SK-N-SH (cell line): ENCODE results near the gene SDHA. TPM values are rescaled to one million over a fixed set of nuclear protein-coding genes. Genes with fewer than 3 reads are reported as not detected.
A peak's percentile ranks its signal among the peaks of the same experiment; 100 is the strongest.
"Not testable (repeated sequence)": the region's sequence is repeated elsewhere in the genome, so short reads cannot be mapped to it uniquely, and the experiment has no call there.

Source experiments
- CTCF ChIA-PET: fragments of 300-600, 350-600 bp; formaldehyde crosslinking; extraction: SDS; loops from one replicate; lab custom pipeline; 2021; lab: Yijun Ruan, JAX
- POLR2A ChIA-PET: fragments of 350-600 bp; sonication (Branson Sonifier 250); formaldehyde crosslinking; extraction: SDS; loops from one replicate; lab custom pipeline; 2020; ENCODE audit warnings: antibody characterized with exemption, inconsistent platforms; lab: Yijun Ruan, JAX
- DNase-seq: peaks from one replicate; pipeline ENCODE4 v3.0.0; 2012
- H2AFZ ChIP-seq: fragments of 200-600 bp; sonication (generic); 2 replicates; pipeline ENCODE4 v1.8.1; 2016; ENCODE audit warnings: antibody characterized with exemption, mild to moderate bottlenecking, low read depth
- H3F3A ChIP-seq: fragments of 200-600 bp; sonication (generic); replicated peaks from 2 replicates; pipeline ENCODE3; 2016; ENCODE audit warnings: antibody characterized with exemption, mild to moderate bottlenecking; ENCODE audit not compliant: insufficient read depth
- H3K27ac ChIP-seq, 2 experiments: fragments of 200-500 bp in 1 of 2; fragments of 200-600 bp in 1 of 2; sonication (Bioruptor generic) in 1 of 2; sonication (generic), shearing (Covaris generic) in 1 of 2; 2 replicates each; pipeline versions ENCODE4 v1.5.1 to v1.6.1; 2014 to 2016; ENCODE audit warnings: low read depth in 2 of 2, inconsistent platforms in 1 of 2, low read length in 1 of 2, mild to moderate bottlenecking in 1 of 2, mixed read lengths in 1 of 2
- H3K27me3 ChIP-seq: fragments of 200-600 bp; sonication (generic), shearing (Covaris generic); 2 replicates; pipeline ENCODE4 v1.6.1; 2016; ENCODE audit warnings: mixed run types; ENCODE audit not compliant: insufficient read depth
- H3K36me3 ChIP-seq, 2 experiments: fragments of 200-500 bp in 1 of 2; fragments of 200-600 bp in 1 of 2; sonication (Bioruptor generic) in 1 of 2; sonication (generic) in 1 of 2; replicated peaks in 1 of 2; 2 replicates each; pipeline versions ENCODE3 to v1.5.1; 2014 to 2016; ENCODE audit warnings: low read length in 1 of 2, mild to moderate bottlenecking in 1 of 2; ENCODE audit not compliant: insufficient read depth in 2 of 2, control insufficient read depth in 1 of 2
- H3K4me1 ChIP-seq, 2 experiments: fragments of 200-500 bp in 1 of 2; fragments of 200-600 bp in 1 of 2; sonication (Bioruptor generic) in 1 of 2; sonication (generic), shearing (Covaris generic) in 1 of 2; 2 replicates each; pipeline versions ENCODE4 v1.5.1 to v1.6.1; 2014 to 2016; ENCODE audit warnings: low read depth in 1 of 2, low read length in 1 of 2, mixed run types in 1 of 2; ENCODE audit not compliant: insufficient read depth in 2 of 2, control insufficient read depth in 1 of 2
- H3K4me2 ChIP-seq: fragments of 200-600 bp; sonication (generic), shearing (Covaris generic); 2 replicates; pipeline ENCODE4 v1.6.1; 2017; ENCODE audit warnings: mixed run types
- H3K4me3 ChIP-seq, 2 experiments: fragments of 200-500 bp in 1 of 2; fragments of 200-600 bp in 1 of 2; sonication (Bioruptor generic) in 1 of 2; sonication (generic), shearing (Covaris generic) in 1 of 2; 2 replicates each; pipeline versions ENCODE4 v1.5.1 to v1.8.1; 2014 to 2016; ENCODE audit warnings: low read depth in 2 of 2, inconsistent platforms in 1 of 2, low read length in 1 of 2, mild to moderate bottlenecking in 1 of 2, mixed read lengths in 1 of 2, moderate library complexity in 1 of 2
- H3K79me2 ChIP-seq: fragments of 200-600 bp; sonication (generic); 2 replicates; pipeline ENCODE4 v1.8.1; 2017; ENCODE audit warnings: mild to moderate bottlenecking; ENCODE audit not compliant: insufficient read depth
- H3K9ac ChIP-seq: fragments of 200-600 bp; sonication (generic); 2 replicates; pipeline ENCODE4 v1.6.1; 2017; ENCODE audit warnings: mixed run types
- H3K9me2 ChIP-seq: fragments of 200-600 bp; sonication (generic); 2 replicates; pipeline ENCODE4 v1.6.1; 2017; ENCODE audit warnings: mixed run types
- H3K9me3 ChIP-seq: fragments of 200-600 bp; sonication (generic); 2 replicates; pipeline ENCODE4 v1.6.1; 2017; ENCODE audit warnings: mixed run types, mild to moderate bottlenecking, moderate library complexity
- H4K20me1 ChIP-seq: fragments of 200-600 bp; sonication (generic); 2 replicates; pipeline ENCODE4 v1.6.1; 2017; ENCODE audit warnings: mild to moderate bottlenecking, mixed run types; ENCODE audit not compliant: insufficient read depth
- WGBS: methylation state at CpG from one replicate; pipeline ENCODE4 v1.1.6; 2017; ENCODE audit warnings: low lambda C conversion rate; 5-methylcytosine and 5-hydroxymethylcytosine counted together
- polyA plus RNA-seq, 3 experiments: library from polyadenylated mRNA; depleted of rRNA; stranded (reverse); fragments of >200 nt; gene quantifications; 2 replicates each; pipeline ENCODE4 v1.2.3, GENCODE V29; 2012

Gene SDHA
- polyA plus RNA-seq, 1 of the 3 experiments (the other 2 are of a cell fraction): 106 TPM

DNA sequence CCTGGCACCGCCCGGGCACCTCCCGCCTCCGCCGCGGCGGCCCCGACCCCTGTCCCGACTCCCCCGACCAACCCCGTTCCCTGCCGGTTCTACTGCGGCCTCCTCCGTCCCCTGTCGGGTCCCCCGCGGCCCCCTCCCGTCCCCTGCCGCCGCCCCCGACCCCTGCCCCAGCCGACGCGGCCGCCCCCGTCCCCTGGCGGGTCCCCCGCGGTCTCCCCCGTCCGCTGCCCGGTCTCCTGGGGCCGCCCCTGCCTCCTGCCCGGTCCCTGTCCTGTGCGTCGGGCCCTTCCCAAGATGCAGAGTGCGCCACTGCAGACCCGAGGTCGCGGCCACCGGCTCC, 53.7 kb downstream of the SDHA start:
- H3K27me3 ChIP-seq, H3K9me3 ChIP-seq, H3K9me2 ChIP-seq, H3F3A ChIP-seq, DNase-seq, H3K4me1 ChIP-seq, H2AFZ ChIP-seq: not testable (repeated sequence)
- H3K27ac ChIP-seq: peak overlapping the region; percentile 68 to 79
- ChIA-PET POLR2A (interaction anchor here (0.7 to 1.5 kb wide), 5 partner anchors 13 to 1489 kb away, joined by 3 to 8 read pairs (median 4); partner anchors contain the start of gene AHRR), CTCF (interaction anchor here (1.1 kb wide), 1 partner anchor 159 kb away, joined by 3 read pairs; no protein-coding TSS in a partner anchor)
- H3K4me2 ChIP-seq: peak overlapping the region; percentile 86
- peaks cover 52% of the 10 kb centered on the region for H3K79me2 ChIP-seq
- peaks cover 20 to 24% of the 10 kb centered on the region in 2 experiments for H3K36me3 ChIP-seq
- H3K9ac ChIP-seq: peak overlapping the region; percentile 80
- H3K4me3 ChIP-seq: peak overlapping the region; percentile 68 to 93
- 0% methylated on average over 6 of the region's 41 CpGs for WGBS
- peaks cover 33% of the 10 kb centered on the region for H4K20me1 ChIP-seq

DNA sequence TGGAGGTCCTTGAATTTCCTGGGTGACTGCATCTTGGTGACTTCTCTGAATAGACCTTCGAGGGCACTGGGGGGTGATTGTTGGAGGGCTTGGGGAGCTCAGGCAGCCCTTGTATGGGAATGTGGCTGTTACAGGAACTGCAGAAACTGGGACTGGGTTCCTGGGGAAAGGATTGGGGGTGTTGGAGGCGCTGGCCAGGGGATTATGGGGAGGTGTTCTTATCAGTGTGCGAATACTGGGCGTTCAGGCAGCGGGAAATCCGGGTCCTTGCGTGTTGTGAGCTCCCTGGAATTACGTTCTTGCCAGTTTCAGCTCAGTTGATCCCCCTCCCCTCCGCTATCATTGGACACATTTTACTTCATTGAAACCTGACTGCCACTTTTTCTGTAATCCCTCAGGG, 55.0 kb downstream of the SDHA start:
- peak overlapping the region; percentile 80; the same call in 1 of the 2 replicates for H3K9ac ChIP-seq
- H3K4me2 ChIP-seq: peak overlapping the region; percentile 86

DNA sequence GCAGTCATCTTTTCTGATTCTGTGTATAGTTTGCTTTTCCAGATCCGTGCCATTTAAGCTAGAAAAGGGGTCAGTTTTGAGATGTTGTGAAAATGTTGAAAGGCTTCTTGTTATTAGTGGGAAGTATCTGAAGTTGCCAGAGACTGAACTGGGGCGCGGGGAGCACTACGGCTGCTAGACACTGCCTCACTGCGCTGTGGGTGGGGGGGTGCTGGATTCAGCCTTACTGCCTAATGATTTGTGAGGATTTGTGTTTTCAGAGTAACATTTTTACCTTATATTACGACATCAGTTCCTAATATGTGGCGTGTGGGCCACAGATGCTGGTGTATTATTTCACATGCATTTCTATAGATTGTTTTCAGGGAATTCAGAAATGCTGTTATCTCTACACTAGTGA, 55.4 kb downstream of the SDHA start:
- H3K9ac ChIP-seq: peak overlapping the region; percentile 80; the same call in 1 of the 2 replicates

More for the DNA sequence above, 55.0 kb downstream of the SDHA start:
- DNase-seq, CTCF ChIA-PET, H3K27me3 ChIP-seq, H2AFZ ChIP-seq, H3K27ac ChIP-seq, H3F3A ChIP-seq, H3K9me2 ChIP-seq, H3K9me3 ChIP-seq, H3K4me1 ChIP-seq: not testable (repeated sequence)
- Histone ChIP-seq H3K79me2 (peaks cover 65% of the 10 kb centered on the region), H3K36me3 (peaks cover 23 to 24% of the 10 kb centered on the region in 2 experiments), H4K20me1 (peaks cover 36% of the 10 kb centered on the region), H3K4me3 (peak overlapping the region; percentile 68 to 93; a peak in 3 of 4 replicates)
- POLR2A ChIA-PET: interaction anchor here (0.6 kb wide), 1 partner anchor 73 kb away, joined by 5 read pairs; no protein-coding TSS in a partner anchor
- 66% methylated on average over 8 of the region's 9 CpGs for WGBS

DNA sequence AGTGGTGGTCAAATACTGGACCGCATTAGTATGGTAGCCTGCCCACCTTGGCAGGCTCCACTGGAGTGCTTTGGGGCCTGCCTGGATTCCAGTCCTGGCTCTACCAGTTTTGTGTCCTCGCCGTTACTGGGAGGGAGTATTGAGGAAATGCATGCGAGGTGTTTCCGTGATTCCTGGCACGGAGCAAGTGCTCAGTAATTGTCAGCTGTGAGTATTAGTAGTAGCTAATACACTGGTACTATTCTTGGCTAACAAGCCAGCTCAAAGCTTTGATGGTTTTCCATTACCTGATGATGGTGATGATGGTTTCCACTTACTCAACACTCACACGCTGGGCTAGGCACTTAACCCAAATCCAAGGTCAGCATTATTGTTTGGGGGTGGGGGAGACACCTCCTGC, 56.2 kb downstream of the SDHA start:
- H3K9ac ChIP-seq, DNase-seq, H3F3A ChIP-seq, H3K9me2 ChIP-seq, H3K27me3 ChIP-seq, CTCF ChIA-PET, H3K9me3 ChIP-seq, H3K27ac ChIP-seq, POLR2A ChIA-PET, H3K4me1 ChIP-seq, H2AFZ ChIP-seq: not testable (repeated sequence)
- peaks cover 46% of the 10 kb centered on the region for H4K20me1 ChIP-seq
- H3K4me2 ChIP-seq: peak overlapping the region; percentile 86
- peak overlapping the region in 1 of 2 experiments; percentile 68; a peak in 1 of 4 replicates for H3K4me3 ChIP-seq
- peaks cover 26 to 27% of the 10 kb centered on the region in 2 experiments for H3K36me3 ChIP-seq
- H3K79me2 ChIP-seq: peaks cover 78% of the 10 kb centered on the region
- WGBS: 96% methylated on average over 7 of the region's 7 CpGs

More for the DNA sequence above, 55.4 kb downstream of the SDHA start:
- H3K4me1 ChIP-seq, H3K9me2 ChIP-seq, CTCF ChIA-PET, H2AFZ ChIP-seq, H3K27ac ChIP-seq, POLR2A ChIA-PET, H3K9me3 ChIP-seq, H3F3A ChIP-seq, DNase-seq, H3K27me3 ChIP-seq: not testable (repeated sequence)
- H3K4me3 ChIP-seq: peak overlapping the region; percentile 68 to 93; a peak in 2 of 4 replicates
- peak overlapping the region; percentile 86 for H3K4me2 ChIP-seq
- peaks cover 69% of the 10 kb centered on the region for H3K79me2 ChIP-seq
- peaks cover 39% of the 10 kb centered on the region for H4K20me1 ChIP-seq
- WGBS: 87% methylated on average over 7 of the region's 7 CpGs
- H3K36me3 ChIP-seq: peaks cover 24 to 26% of the 10 kb centered on the region in 2 experiments
